Measurements from ENCODE around the gene PPP4R4.

The PPP4R4 gene

GRCh38 chr14:94128216-94128839 lies 45.8 kb upstream of the PPP4R4 start:
- Histone ChIP-seq H3K9ac (ENCODE audit: insufficient read length, low read depth) (no peak overlapping the region), H3K9me3 (ENCODE audit: insufficient read depth, low read length) (no peaks in the 10 kb centered on the region), H3K27me3 (ENCODE audit: insufficient read depth, insufficient read length) (no peaks in the 10 kb centered on the region), H3K4me3 (ENCODE audit: insufficient read length, low read depth) (no peak overlapping the region), H3K36me3 (ENCODE audit: insufficient read depth, insufficient read length, low read length) (peaks cover 11% of the 10 kb centered on the region), H3K4me1 (ENCODE audit: insufficient read depth, insufficient read length) (peaks cover 2% of the 10 kb centered on the region)
- DNase-seq (ENCODE audit: low read depth, low spot score): no peak
- TF ChIP-seq YY1 (IDR thresholded peaks at IDR 0.05; ENCODE audit: insufficient read depth, insufficient read length): no peak
- no peak for TF ChIP-seq ZNF274 (IDR thresholded peaks at IDR 0.05; ENCODE audit: low read depth, low read length)
- TF ChIP-seq SUZ12 (IDR thresholded peaks at IDR 0.05; ENCODE audit: extremely low read depth, insufficient read depth, insufficient read length): no peak

GRCh38 chr14:94129111-94129757 lies 44.9 kb upstream of the PPP4R4 start, which contains the start of gene IFI27L2:
Gene IFI27L2 (minus strand): TSS chr14:94129604. CDS start chr14:94129564, 40 bp downstream.
- no peak for DNase-seq (ENCODE audit: low read depth, low spot score)
- TF ChIP-seq ZNF274 (IDR thresholded peaks at IDR 0.05; ENCODE audit: low read depth, low read length) (no peak), SUZ12 (IDR thresholded peaks at IDR 0.05; ENCODE audit: extremely low read depth, insufficient read depth, insufficient read length) (no peak), YY1 (IDR thresholded peaks at IDR 0.05; ENCODE audit: insufficient read depth, insufficient read length) (no peak)
- H3K4me1 ChIP-seq (ENCODE audit: insufficient read depth, insufficient read length): peaks cover 2% of the 10 kb centered on the region
- peak within 1 kb of the TSS; percentile 74 for H3K9ac ChIP-seq (ENCODE audit: insufficient read length, low read depth)
- H3K4me3 ChIP-seq (ENCODE audit: insufficient read length, low read depth): peak within 1 kb of the TSS; percentile 57
- peaks cover 11% of the 10 kb centered on the region for H3K36me3 ChIP-seq (ENCODE audit: insufficient read depth, insufficient read length, low read length)
- no peaks in the 10 kb centered on the region for H3K9me3 ChIP-seq (ENCODE audit: insufficient read depth, low read length)
- H3K27me3 ChIP-seq (ENCODE audit: insufficient read depth, insufficient read length): no peaks in the 10 kb centered on the region

GRCh38 chr14:94129758-94130414 lies 44.2 kb upstream of the PPP4R4 start:
- H3K36me3 ChIP-seq (ENCODE audit: insufficient read depth, insufficient read length, low read length): peaks cover 11% of the 10 kb centered on the region
- H3K9ac ChIP-seq (ENCODE audit: insufficient read length, low read depth): no peak overlapping the region
- no peaks in the 10 kb centered on the region for H3K27me3 ChIP-seq (ENCODE audit: insufficient read depth, insufficient read length)
- no peak for DNase-seq (ENCODE audit: low read depth, low spot score)
- TF ChIP-seq SUZ12 (IDR thresholded peaks at IDR 0.05; ENCODE audit: extremely low read depth, insufficient read depth, insufficient read length) (no peak), YY1 (IDR thresholded peaks at IDR 0.05; ENCODE audit: insufficient read depth, insufficient read length) (no peak), ZNF274 (IDR thresholded peaks at IDR 0.05; ENCODE audit: low read depth, low read length) (no peak)
- H3K4me1 ChIP-seq (ENCODE audit: insufficient read depth, insufficient read length): peaks cover 2% of the 10 kb centered on the region
- peak overlapping the region; percentile 30 for H3K4me3 ChIP-seq (ENCODE audit: insufficient read length, low read depth)
- H3K9me3 ChIP-seq (ENCODE audit: insufficient read depth, low read length): no peaks in the 10 kb centered on the region

GRCh38 chr14:94132285-94132887 lies 41.7 kb upstream of the PPP4R4 start:
- Histone ChIP-seq H3K9ac (ENCODE audit: insufficient read length, low read depth) (no peak overlapping the region), H3K27me3 (ENCODE audit: insufficient read depth, insufficient read length) (no peaks in the 10 kb centered on the region), H3K9me3 (ENCODE audit: insufficient read depth, low read length) (peaks cover 12% of the 10 kb centered on the region; the same call in 1 of the 2 replicates), H3K36me3 (ENCODE audit: insufficient read depth, insufficient read length, low read length) (peaks cover 5% of the 10 kb centered on the region), H3K4me3 (ENCODE audit: insufficient read length, low read depth) (no peak overlapping the region), H3K4me1 (ENCODE audit: insufficient read depth, insufficient read length) (peaks cover 2% of the 10 kb centered on the region)
- no peak for DNase-seq (ENCODE audit: low read depth, low spot score)
- no peak for TF ChIP-seq YY1 (IDR thresholded peaks at IDR 0.05; ENCODE audit: insufficient read depth, insufficient read length)
- no peak for TF ChIP-seq ZNF274 (IDR thresholded peaks at IDR 0.05; ENCODE audit: low read depth, low read length)
- no peak for TF ChIP-seq SUZ12 (IDR thresholded peaks at IDR 0.05; ENCODE audit: extremely low read depth, insufficient read depth, insufficient read length)

GRCh38 chr14:94135476-94135875 lies 38.6 kb upstream of the PPP4R4 start:
- Histone ChIP-seq H3K9ac (ENCODE audit: insufficient read length, low read depth) (no peak overlapping the region), H3K4me3 (ENCODE audit: insufficient read length, low read depth) (no peak overlapping the region), H3K36me3 (ENCODE audit: insufficient read depth, insufficient read length, low read length) (no peaks in the 10 kb centered on the region), H3K9me3 (ENCODE audit: insufficient read depth, low read length) (peaks cover 12% of the 10 kb centered on the region; the same call in 1 of the 2 replicates), H3K27me3 (ENCODE audit: insufficient read depth, insufficient read length) (no peaks in the 10 kb centered on the region), H3K4me1 (ENCODE audit: insufficient read depth, insufficient read length) (peaks cover 7% of the 10 kb centered on the region)
- no peak for DNase-seq (ENCODE audit: low read depth, low spot score)
- TF ChIP-seq ZNF274 (IDR thresholded peaks at IDR 0.05; ENCODE audit: low read depth, low read length): no peak
- no peak for TF ChIP-seq YY1 (IDR thresholded peaks at IDR 0.05; ENCODE audit: insufficient read depth, insufficient read length)
- TF ChIP-seq SUZ12 (IDR thresholded peaks at IDR 0.05; ENCODE audit: extremely low read depth, insufficient read depth, insufficient read length): no peak

- H3K9me3 ChIP-seq (ENCODE audit: insufficient read depth, low read length): peaks cover 12% of the 10 kb centered on the region; the same call in 1 of the 2 replicates
- no peak overlapping the region for H3K4me3 ChIP-seq (ENCODE audit: insufficient read length, low read depth)
- no peaks in the 10 kb centered on the region for H3K27me3 ChIP-seq (ENCODE audit: insufficient read depth, insufficient read length)
- TF ChIP-seq ZNF274 (IDR thresholded peaks at IDR 0.05; ENCODE audit: low read depth, low read length) (no peak), SUZ12 (IDR thresholded peaks at IDR 0.05; ENCODE audit: extremely low read depth, insufficient read depth, insufficient read length) (no peak), YY1 (IDR thresholded peaks at IDR 0.05; ENCODE audit: insufficient read depth, insufficient read length) (no peak)
- H3K4me1 ChIP-seq (ENCODE audit: insufficient read depth, insufficient read length): peaks cover 7% of the 10 kb centered on the region
- H3K9ac ChIP-seq (ENCODE audit: insufficient read length, low read depth): peak overlapping the region; percentile 21
- DNase-seq (ENCODE audit: low read depth, low spot score): peak; percentile 77
- no peaks in the 10 kb centered on the region for H3K36me3 ChIP-seq (ENCODE audit: insufficient read depth, insufficient read length, low read length)
Observed at GRCh38 chr14:94136575-94137331, 37.4 kb upstream of the PPP4R4 start.
